ENCODE data around the gene GNG3.
"Not testable (repeated sequence)": the region's sequence is repeated elsewhere in the genome, so short reads cannot be mapped to it uniquely, and the experiment has no call there.

GNG3 gene

GRCh38 chr11:62707277-62707861 lies at the start of gene GNG3, which contains the start of gene BSCL2:
GNG3 (plus strand) TSS chr11:62707676; CDS start chr11:62708296, 620 bp downstream.
BSCL2 (minus strand) TSS chr11:62707424; CDS start chr11:62707195, 229 bp downstream.
- DNase-seq (ENCODE audit: low read depth, low spot score), result peak; percentile 95

- no peak for DNase-seq (ENCODE audit: low read depth, low spot score)
Measured at GRCh38 chr11:62664405-62665074, 42.9 kb upstream of the GNG3 start.

- no peak for DNase-seq (ENCODE audit: low read depth, low spot score)
Measured at GRCh38 chr11:62665075-62665598, 42.3 kb upstream of the GNG3 start, which contains the start of the genes C11orf98 and CSKMT. C11orf98 (minus strand) TSS chr11:62665210; CDS start chr11:62665169, 41 bp downstream. CSKMT (plus strand) TSS chr11:62665312; CDS start chr11:62665880, 568 bp downstream.

DNA sequence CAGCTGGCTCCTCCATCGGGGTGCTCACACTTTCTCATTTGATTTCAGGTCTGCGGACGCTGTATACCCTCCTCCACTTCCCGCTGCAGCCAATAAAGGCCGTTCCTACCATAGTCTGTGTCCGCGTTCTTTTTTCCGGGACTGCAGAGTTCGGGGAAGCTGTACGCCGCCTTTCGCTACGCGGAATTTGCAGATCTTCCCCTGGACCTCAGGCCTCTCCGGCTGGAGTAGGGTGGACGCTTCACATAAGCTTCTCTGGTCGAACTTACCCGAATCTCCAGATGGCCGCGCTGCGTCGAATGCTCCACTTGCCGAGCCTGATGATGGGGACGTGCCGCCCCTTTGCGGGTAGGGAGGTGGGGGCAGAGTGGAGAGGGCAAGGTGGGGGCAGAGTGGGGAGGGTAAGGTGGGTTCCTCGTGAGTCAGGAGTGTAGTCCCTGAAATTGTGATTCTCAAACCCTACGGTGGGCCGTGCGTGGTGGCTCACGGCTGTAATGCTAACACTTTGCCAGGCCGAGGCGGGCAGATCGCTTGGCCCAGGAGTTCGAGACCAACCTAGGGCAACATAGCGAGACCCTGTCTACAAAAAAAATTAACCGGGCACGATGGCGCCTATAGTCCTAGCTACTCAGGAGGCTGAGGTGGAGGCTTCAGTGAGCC lies 41.7 kb upstream of the GNG3 start:
- DNase-seq (ENCODE audit: low read depth, low spot score), result no peak

GRCh38 chr11:62666259-62666926 lies 41.1 kb upstream of the GNG3 start:
- DNase-seq (ENCODE audit: low read depth, low spot score), result no peak

DNA sequence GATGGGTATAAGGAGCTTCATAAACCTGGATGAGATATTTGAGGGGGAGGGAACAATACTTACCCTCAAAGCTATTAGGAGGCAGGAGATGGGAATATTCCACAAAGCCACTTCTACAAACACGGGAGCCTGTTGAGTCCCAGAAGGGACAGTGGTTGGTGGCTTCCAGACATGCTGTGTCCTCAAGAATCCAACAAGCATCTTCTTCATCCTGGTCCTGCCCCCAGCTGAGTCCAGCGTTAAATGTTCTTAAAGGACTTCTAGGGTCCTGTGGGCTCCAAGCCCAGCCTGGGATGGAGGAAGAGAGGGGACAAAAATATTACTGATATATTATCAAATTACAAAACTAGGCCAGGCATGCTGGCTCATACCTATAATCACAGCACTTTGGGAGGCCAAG lies 40.0 kb upstream of the GNG3 start:
- no peak for DNase-seq (ENCODE audit: low read depth, low spot score)

DNA sequence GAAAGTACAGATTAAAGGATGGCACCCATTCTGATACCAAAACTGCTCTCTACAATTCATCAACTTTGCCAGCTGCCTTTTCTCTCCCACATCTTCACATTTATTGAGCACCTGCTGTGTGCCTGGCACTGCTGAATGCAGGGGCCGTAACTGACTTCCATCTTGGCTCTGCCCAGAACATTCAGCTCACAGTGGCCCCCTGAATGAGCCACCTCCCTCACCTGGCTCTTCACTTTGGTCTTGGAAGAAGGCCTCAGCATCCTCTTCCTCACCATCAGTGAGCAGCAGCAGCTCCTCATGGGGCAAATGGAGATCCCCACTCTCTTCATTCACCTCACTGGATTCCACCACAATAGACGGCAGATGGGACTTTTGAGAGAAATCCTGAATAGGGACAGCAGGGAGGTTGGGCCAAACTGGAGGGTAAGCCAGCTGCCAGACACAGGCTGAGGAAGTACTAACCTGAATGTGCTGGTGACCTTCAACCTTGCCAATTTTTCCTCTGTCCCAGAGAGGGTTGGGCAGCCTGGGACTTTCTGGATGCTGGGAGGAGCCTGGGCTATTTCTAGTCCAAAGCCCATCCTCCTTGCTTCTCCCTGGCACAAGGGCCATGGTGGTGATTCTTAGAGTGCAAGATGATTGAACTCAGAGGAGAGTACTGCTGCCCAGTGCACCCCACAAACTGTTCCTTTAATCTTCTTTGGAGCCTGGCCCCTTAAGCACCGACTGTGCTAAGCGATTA lies 37.9 kb upstream of the GNG3 start:
- no peak for DNase-seq (ENCODE audit: low read depth, low spot score)

GRCh38 chr11:62671236-62671607 lies 36.3 kb upstream of the GNG3 start:
- DNase-seq (ENCODE audit: low read depth, low spot score), result no peak

- DNase-seq (ENCODE audit: low read depth, low spot score), result no peak
Measured at GRCh38 chr11:62671608-62672389, 35.7 kb upstream of the GNG3 start, which contains the start of the genes LBHD1 and UQCC3. LBHD1 (minus strand) TSS chr11:62672267; CDS start chr11:62670031, 2,236 bp downstream. UQCC3 (plus strand) TSS chr11:62671673; CDS start chr11:62671746, 73 bp downstream.

DNA sequence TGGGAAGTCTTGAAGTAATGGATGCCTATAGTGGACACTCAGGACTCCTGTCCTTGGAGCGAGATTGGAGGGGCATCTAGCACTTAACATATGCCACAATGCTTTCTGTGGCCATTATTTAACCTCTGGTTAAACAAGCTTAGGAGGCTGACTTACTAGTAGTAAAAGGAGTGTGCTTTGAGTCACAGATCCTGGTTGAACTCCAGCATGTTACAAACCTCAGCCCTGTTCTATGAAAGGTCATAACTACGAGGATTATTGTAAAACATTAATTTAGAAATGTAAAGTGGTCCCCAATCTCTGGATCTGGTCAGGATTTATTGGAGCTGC lies 34.3 kb upstream of the GNG3 start:
- no peak for DNase-seq (ENCODE audit: low read depth, low spot score)

DNA sequence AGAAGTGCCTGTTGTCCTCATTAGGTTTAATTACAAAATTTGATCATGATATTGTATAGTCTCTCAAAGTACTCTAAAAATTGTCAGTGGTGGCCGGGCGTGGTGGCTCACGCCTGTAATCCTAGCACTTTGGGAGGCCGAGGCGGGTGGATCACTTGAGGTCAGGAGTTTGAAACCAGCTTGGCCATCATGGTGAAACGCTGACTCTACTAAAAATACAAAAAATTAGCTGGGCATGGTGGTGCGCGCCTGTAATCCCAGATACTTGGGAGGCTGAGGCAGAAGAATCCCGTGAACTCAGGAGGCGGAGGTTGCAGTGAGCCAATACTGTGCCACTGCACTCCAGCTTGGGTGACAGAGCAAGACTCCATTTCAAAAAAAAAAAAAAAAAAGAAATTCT lies 32.1 kb upstream of the GNG3 start:
- DNase-seq (ENCODE audit: low read depth, low spot score), result not testable (repeated sequence)

- no peak for DNase-seq (ENCODE audit: low read depth, low spot score)
Measured at GRCh38 chr11:62676698-62677097, 30.8 kb upstream of the GNG3 start.

DNA sequence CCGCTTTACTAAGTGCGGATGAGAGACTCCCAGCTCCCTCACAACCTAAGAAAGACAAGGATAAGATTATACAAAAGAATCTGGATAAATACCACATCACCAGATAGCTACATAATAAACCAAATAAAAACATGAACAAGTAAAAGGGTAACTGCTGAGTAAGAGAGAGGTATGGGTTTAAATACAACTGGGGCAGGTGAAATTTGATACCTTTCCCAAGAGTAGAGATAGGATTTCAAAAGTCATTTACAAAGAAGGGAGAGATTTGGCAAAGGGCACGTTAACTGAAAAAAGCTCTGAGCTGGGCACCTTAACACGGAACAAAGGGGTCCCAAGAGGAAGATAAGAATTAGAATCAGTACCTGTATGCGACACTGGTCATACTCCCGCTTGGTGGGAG lies 30.3 kb upstream of the GNG3 start:
- no peak for DNase-seq (ENCODE audit: low read depth, low spot score)

GRCh38 chr11:62677714-62678113 lies 29.8 kb upstream of the GNG3 start:
- DNase-seq (ENCODE audit: low read depth, low spot score), result no peak

DNA sequence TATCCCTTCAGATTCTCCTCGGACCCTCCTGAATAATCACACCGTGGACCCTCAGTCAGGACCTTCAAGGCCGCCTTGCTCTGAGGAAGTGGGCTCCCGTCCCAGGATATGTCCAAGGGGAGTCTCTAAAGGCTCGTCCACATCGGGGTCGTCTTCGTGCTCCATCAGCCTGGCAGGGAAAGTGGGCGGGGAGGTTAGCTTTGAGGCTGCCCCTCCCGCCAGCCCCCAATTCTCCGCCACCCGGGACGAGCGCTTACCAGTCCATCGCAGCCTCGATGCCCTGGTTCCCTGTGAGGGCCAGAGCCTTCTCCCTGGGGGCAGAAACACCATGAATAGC lies 29.1 kb upstream of the GNG3 start:
- no peak for DNase-seq (ENCODE audit: low read depth, low spot score)

GRCh38 chr11:62678770-62679696 lies 28.4 kb upstream of the GNG3 start, which contains the start of gene UBXN1:
UBXN1 (minus strand) TSS chr11:62679073; CDS start chr11:62678923, 150 bp downstream.
- no peak for DNase-seq (ENCODE audit: low read depth, low spot score)

- no peak for DNase-seq (ENCODE audit: low read depth, low spot score)
Measured at GRCh38 chr11:62680825-62681240, 26.6 kb upstream of the GNG3 start.

DNA sequence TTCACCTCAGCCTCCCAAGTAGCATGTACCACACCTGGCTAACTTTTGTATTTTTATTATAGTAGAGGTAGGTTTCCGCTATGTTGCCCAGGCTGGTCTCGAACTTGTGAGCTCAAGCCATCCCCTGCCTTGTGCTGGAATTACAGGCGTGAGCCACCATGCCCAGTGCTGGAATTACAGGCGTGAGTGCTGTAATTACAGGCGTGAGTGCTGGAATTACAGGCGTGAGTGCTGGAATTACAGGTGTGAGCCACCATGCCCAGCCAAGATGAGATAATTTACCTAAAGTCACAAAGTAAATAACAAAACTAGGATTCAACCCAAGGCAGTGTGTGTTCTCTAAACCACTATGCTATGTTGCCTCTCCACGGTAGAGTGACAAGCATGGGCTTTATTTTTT lies 25.0 kb upstream of the GNG3 start:
- DNase-seq (ENCODE audit: low read depth, low spot score), result no peak

Data from iPS DF 19.7 (cell line).